Natural killer cell treated with Interleukin-12 subunit alpha and Interleukin-12 subunit beta and Interleukin-15 and Interleukin-18, amount 100 ng/mL, for 72 hours (primary cell): ENCODE data around the gene MYO9B. TPM values are rescaled to one million over a fixed set of nuclear protein-coding genes. Genes with fewer than 3 reads are reported as not detected.
"Not testable (repeated sequence)": the region's sequence is repeated elsewhere in the genome, so short reads cannot be mapped to it uniquely, and the experiment has no call there.

Experiments used
- ATAC-seq, 2 donors: fragments of 150-1000 bp; cut with Tn5 transposase in 1 of 2; sonication (Bioruptor Pico), chemical (Tn5 transposase) in 1 of 2; 2 replicates each; pipeline ENCODE4 v1.10.0; 2021
- DNase-seq: peaks from one replicate; pipeline ENCODE4 v3.0.0; 2022; ENCODE audit warnings: low spot score
- H3K27ac Mint-ChIP-seq, 2 donors: 1 replicate in 1 of 2; 2 replicates in 1 of 2; pipeline ENCODE4 v1.8.0; 2022; ENCODE audit warnings: mixed read lengths in 2 of 2, mild to moderate bottlenecking in 1 of 2, moderate library complexity in 1 of 2
- H3K27me3 Mint-ChIP-seq, 2 donors: 1 replicate in 1 of 2; 2 replicates in 1 of 2; pipeline ENCODE4 v1.8.0; 2022; ENCODE audit warnings: mixed read lengths in 2 of 2
- H3K36me3 Mint-ChIP-seq: one replicate; pipeline ENCODE4 v1.8.0; 2022; ENCODE audit warnings: mixed read lengths
- H3K4me1 Mint-ChIP-seq, 2 donors: 1 replicate in 1 of 2; 2 replicates in 1 of 2; pipeline ENCODE4 v1.8.0; 2022; ENCODE audit warnings: low read depth in 2 of 2, mixed read lengths in 2 of 2, mild to moderate bottlenecking in 1 of 2
- H3K4me3 Mint-ChIP-seq: one replicate; pipeline ENCODE4 v1.8.0; 2022; ENCODE audit warnings: mixed read lengths
- H3K9me3 Mint-ChIP-seq: 2 replicates; pipeline ENCODE4 v1.8.0; 2022; ENCODE audit warnings: mixed read lengths
- total RNA-seq, 2 donors: library from RNA; stranded (reverse); gene quantifications; one replicate each; pipeline ENCODE4 v1.2.3, GENCODE V29; 2022

The MYO9B gene
- total RNA-seq, 2 donors from 2014 or later = 251 to 283 TPM

DNA sequence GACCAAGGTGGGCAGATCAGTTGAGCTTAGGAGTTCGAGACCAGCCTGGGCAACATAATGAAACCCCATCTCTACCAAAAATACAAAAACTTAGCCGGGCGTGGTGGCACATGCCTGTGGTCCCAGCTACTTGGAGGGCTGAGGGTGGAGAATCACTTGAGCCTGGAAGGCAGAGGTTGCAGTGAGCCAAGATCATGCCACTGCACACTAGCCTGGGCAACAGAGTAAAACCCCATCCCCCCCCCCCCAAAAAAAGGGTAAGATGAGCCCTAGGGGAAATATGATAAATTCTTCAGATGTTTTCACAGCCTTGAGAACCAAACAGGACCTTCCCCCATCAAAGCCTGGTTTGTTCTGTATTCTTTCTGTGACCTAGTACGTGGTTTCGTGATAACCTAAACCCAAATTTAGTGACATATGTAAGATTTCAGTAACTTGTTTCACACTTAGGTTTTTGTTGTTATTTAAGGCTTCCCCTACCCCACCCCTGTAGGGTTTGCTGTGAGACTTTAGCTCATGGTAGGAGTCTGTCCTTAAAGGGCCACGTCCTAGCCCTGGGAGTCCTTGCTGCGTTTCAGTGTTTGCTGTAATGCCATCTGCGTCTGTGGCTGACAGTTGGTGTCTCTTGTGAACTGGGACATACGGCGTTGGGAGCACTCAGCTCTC lies 49.6 kb downstream of the MYO9B start:
- DNase-seq = peak; percentile 83
- peak; percentile 89 to 90 for ATAC-seq
- Mint-ChIP-seq H3K9me3 (no peaks in the 10 kb centered on the region), H3K27me3 (no peaks in the 10 kb centered on the region), H3K27ac (peak overlapping the region; percentile 96 to 97), H3K36me3 (no peaks in the 10 kb centered on the region), H3K4me1 (peaks cover 54 to 63% of the 10 kb centered on the region in 2 donors), H3K4me3 (peak overlapping the region; percentile 99)

- H3K27me3 Mint-ChIP-seq = no peaks in the 10 kb centered on the region
- H3K9me3 Mint-ChIP-seq = no peaks in the 10 kb centered on the region
- H3K4me1 Mint-ChIP-seq = peaks cover 57 to 63% of the 10 kb centered on the region in 2 donors
- ATAC-seq (peak; percentile 90), DNase-seq (peak; percentile 83)
- no peaks in the 10 kb centered on the region for H3K36me3 Mint-ChIP-seq
- H3K27ac Mint-ChIP-seq = peak overlapping the region; percentile 96 to 97
- peak overlapping the region; percentile 99 for H3K4me3 Mint-ChIP-seq
Observed at GRCh38 chr19:17125728-17126677, 50.4 kb downstream of the MYO9B start.

DNA sequence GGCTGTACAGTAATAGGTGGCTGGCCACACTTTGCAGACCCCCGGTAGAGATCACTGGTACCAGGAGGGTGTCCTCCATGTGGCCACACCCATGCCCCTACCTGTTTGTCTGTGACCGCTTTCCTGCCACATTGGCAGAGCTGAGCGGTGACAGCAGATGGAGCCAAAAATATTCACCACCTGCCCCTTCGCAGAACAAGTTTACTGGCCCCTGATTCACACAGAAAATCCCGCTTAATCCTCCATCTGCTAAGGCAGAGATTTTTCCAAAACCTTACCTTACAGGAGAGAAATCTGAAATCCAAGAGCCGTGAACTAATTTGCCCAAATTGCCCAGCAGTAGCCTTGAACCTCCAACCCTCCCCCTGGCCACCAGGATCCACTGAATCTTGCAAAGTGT lies 52.1 kb downstream of the MYO9B start:
- peaks cover 49 to 54% of the 10 kb centered on the region in 2 donors for H3K4me1 Mint-ChIP-seq
- ATAC-seq (no peak), DNase-seq (no peak)
- H3K27ac Mint-ChIP-seq = peak overlapping the region; percentile 96 to 97
- H3K36me3 Mint-ChIP-seq = no peaks in the 10 kb centered on the region
- no peaks in the 10 kb centered on the region for H3K9me3 Mint-ChIP-seq
- peak overlapping the region; percentile 99 for H3K4me3 Mint-ChIP-seq
- H3K27me3 Mint-ChIP-seq = no peaks in the 10 kb centered on the region

- H3K9me3 Mint-ChIP-seq = no peaks in the 10 kb centered on the region
- ATAC-seq (no peak), DNase-seq (no peak)
- H3K36me3 Mint-ChIP-seq = no peaks in the 10 kb centered on the region
- peaks cover 43 to 50% of the 10 kb centered on the region in 2 donors for H3K4me1 Mint-ChIP-seq
- no peak overlapping the region for H3K27ac Mint-ChIP-seq
- no peak overlapping the region for H3K4me3 Mint-ChIP-seq
- H3K27me3 Mint-ChIP-seq = no peaks in the 10 kb centered on the region
Observed at GRCh38 chr19:17128403-17128802, 52.8 kb downstream of the MYO9B start.

- no peak for DNase-seq
- Mint-ChIP-seq H3K27ac (no peak overlapping the region), H3K9me3 (no peaks in the 10 kb centered on the region), H3K4me1 (peaks cover 41 to 49% of the 10 kb centered on the region in 2 donors), H3K27me3 (no peaks in the 10 kb centered on the region), H3K36me3 (no peaks in the 10 kb centered on the region), H3K4me3 (no peak overlapping the region)
- no peak for ATAC-seq
Observed at GRCh38 chr19:17128820-17129219, 53.2 kb downstream of the MYO9B start.

GRCh38 chr19:17129377-17129776 lies 53.8 kb downstream of the MYO9B start:
- no peak for ATAC-seq
- Mint-ChIP-seq H3K27me3 (no peaks in the 10 kb centered on the region), H3K4me3 (no peak overlapping the region), H3K9me3 (no peaks in the 10 kb centered on the region), H3K4me1 (peaks cover 43 to 49% of the 10 kb centered on the region in 2 donors), H3K27ac (no peak overlapping the region), H3K36me3 (no peaks in the 10 kb centered on the region)
- DNase-seq = no peak

GRCh38 chr19:17135001-17135853 lies 59.6 kb downstream of the MYO9B start:
- no peaks in the 10 kb centered on the region for H3K9me3 Mint-ChIP-seq
- peaks cover 28 to 38% of the 10 kb centered on the region in 2 donors for H3K4me1 Mint-ChIP-seq
- H3K36me3 Mint-ChIP-seq = no peaks in the 10 kb centered on the region
- H3K27me3 Mint-ChIP-seq = no peaks in the 10 kb centered on the region
- DNase-seq = peak; percentile 69
- peak overlapping the region; percentile 46 to 85 for H3K27ac Mint-ChIP-seq
- peak overlapping the region; percentile 49 for H3K4me3 Mint-ChIP-seq
- ATAC-seq = peak; percentile 61 to 68

DNA sequence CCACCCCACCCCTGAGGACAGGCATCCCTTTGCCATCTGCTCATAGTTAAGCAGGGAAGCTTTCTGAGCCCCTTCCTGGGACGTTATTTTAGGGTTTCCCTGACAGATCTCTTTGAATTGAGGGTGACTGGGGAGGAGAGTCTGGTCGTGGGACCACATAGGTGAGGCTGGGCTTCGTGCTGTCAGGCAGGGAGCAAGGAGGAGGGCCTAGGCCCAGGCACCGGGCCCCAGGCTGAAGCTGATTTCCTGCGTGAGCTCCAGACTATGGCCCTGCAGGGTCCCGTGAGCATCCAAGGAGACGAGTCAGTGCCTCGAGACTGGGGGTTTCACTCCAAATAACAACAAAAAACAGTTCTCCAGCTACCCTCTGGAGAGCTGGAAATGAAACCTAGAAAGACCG lies 60.4 kb downstream of the MYO9B start:
- H3K4me1 Mint-ChIP-seq = peaks cover 24 to 36% of the 10 kb centered on the region in 2 donors
- ATAC-seq (no peak), DNase-seq (no peak)
- H3K27ac Mint-ChIP-seq = no peak overlapping the region
- no peaks in the 10 kb centered on the region for H3K9me3 Mint-ChIP-seq
- H3K4me3 Mint-ChIP-seq = no peak overlapping the region
- no peaks in the 10 kb centered on the region for H3K36me3 Mint-ChIP-seq
- no peaks in the 10 kb centered on the region for H3K27me3 Mint-ChIP-seq

DNA sequence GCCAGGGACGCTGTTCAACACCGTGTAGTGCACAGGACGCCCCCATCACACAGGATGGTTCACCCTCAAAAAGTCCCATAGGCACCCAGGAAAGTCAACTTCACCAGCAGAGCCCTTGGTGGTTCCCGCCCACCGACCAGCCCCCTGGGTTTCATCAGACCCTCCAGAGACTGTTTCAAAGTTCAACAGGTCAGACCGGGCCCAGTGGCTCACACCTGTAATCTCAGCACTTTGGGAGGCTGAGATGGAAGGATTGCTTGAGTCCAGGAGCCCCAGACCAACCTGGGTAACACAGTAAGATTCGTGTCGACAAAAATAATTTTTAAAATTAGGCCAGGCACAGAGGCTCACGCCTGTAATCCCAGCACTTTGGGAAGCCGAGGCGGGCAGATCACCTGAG lies 61.0 kb downstream of the MYO9B start:
- Mint-ChIP-seq H3K4me1 (peaks cover 28 to 41% of the 10 kb centered on the region in 2 donors), H3K4me3 (no peak overlapping the region), H3K27me3 (no peaks in the 10 kb centered on the region), H3K27ac (no peak overlapping the region), H3K36me3 (no peaks in the 10 kb centered on the region), H3K9me3 (no peaks in the 10 kb centered on the region)
- ATAC-seq (no peak), DNase-seq (no peak)

DNA sequence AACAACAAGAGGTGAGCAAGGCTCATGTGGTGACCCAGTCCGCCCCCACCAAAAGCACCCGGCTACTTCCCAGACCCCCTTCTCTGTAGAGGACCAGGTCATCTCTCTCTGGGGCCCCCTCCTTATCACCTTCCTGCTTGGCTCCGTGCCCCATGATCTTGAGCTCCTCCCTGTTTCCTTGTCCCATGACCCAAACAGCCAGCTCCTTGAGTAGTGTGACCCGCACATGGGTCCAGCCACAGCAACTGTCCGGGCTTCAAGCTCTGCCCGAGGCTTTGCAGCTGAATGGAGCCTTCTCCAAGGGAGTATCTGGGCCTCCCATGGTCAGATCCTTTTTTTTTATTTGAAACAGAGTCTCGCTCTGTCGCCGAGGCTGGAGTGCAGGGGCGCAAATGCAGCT lies 61.8 kb downstream of the MYO9B start:
- no peak for DNase-seq
- no peaks in the 10 kb centered on the region for H3K9me3 Mint-ChIP-seq
- ATAC-seq = no peak
- H3K27ac Mint-ChIP-seq = peak overlapping the region in 1 of 2 donors; percentile 86
- H3K4me1 Mint-ChIP-seq = peaks cover 29 to 44% of the 10 kb centered on the region in 2 donors
- H3K27me3 Mint-ChIP-seq = no peaks in the 10 kb centered on the region
- H3K4me3 Mint-ChIP-seq = no peak overlapping the region
- H3K36me3 Mint-ChIP-seq = no peaks in the 10 kb centered on the region

- peak overlapping the region; percentile 47 to 86 for H3K27ac Mint-ChIP-seq
- not testable (repeated sequence) for H3K36me3 Mint-ChIP-seq, H3K9me3 Mint-ChIP-seq, H3K27me3 Mint-ChIP-seq, H3K4me3 Mint-ChIP-seq
- DNase-seq (peak; percentile 86), ATAC-seq (peak; percentile 88 to 93)
- peaks cover 29 to 46% of the 10 kb centered on the region in 2 donors for H3K4me1 Mint-ChIP-seq
Observed at GRCh38 chr19:17138052-17138846, 62.7 kb downstream of the MYO9B start.

DNA sequence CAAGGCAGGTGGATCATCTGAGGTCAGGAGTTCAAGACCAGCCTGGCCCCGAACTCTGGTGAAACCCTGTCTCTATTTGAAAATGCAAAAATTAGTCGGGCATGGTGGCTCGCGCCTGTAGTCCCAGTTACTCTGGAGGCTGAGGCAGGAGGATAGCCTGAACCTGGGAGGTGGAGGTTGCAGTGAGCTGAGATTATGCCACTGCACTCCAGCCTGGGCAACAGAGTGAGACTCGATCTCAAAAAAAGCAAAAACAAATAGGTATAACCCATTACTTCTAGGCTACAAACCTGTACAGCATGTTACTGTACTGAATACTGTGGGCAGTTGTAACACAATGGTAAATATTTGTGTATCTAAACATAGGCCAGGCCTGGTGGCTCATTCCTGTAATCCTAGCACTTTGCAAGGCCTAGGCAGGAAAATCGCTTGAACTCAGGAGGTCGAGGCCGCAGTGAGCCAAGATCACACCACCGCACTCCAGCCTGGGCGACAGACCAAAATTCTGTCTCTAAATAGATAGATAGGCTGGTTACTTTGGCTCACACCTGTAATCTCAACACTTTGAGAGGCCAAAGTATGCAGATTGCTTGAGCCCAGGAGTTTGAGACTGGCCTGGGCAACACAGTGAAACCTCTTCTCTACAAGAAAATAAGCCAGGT lies 63.5 kb downstream of the MYO9B start:
- Mint-ChIP-seq H3K9me3 (no peaks in the 10 kb centered on the region), H3K27me3 (no peaks in the 10 kb centered on the region), H3K27ac (peak overlapping the region in 1 of 2 donors; percentile 47), H3K4me1 (peaks cover 25 to 43% of the 10 kb centered on the region in 2 donors), H3K4me3 (no peak overlapping the region), H3K36me3 (no peaks in the 10 kb centered on the region)
- DNase-seq = no peak
- ATAC-seq = no peak
